PFSK-1 (cell line): ENCODE measurements around the gene ADAM12.

Experiments
- POLR2AphosphoS5 ChIP-seq: IDR thresholded peaks from 2 replicates; pipeline ENCODE4 v1.6.1; 2012; ENCODE audit warnings: low read depth, mild to moderate bottlenecking, control low read depth, low read length, moderate library complexity
- SIN3A ChIP-seq: IDR thresholded peaks from 2 replicates; pipeline ENCODE4 v1.6.1; 2012; ENCODE audit warnings: mild to moderate bottlenecking, low read length, moderate library complexity, borderline replicate concordance; ENCODE audit not compliant: insufficient read depth

DNA sequence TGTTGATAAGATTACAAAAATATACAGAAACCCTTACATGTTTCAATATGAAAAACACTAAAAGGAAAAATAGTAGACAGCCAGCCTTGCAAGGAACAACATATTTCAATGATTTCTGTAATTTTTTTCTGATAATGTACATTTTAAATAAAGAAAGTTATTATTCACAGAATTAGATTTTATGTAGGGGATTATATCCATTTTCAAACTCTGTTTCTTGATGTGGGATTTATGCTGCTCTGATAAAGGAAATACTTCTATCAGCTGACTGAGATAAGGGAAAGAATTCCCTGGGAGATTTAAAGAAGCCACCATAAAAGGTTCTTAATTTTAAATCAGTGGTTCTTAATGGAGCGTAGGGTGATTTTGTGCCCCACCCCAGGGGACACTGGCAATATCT, 180.4 kb downstream of the ADAM12 start:
- TF ChIP-seq SIN3A (no peak), POLR2AphosphoS5 (no peak)
